HG02885 (cell line): Measurements from ENCODE around the gene IBSP.

ENCODE experiments used
- ATAC-seq: cut with Tn5 transposase; IDR thresholded peaks from one replicate; pipeline ENCODE4 v1.9.1; 2021; ENCODE audit warnings: mild to moderate bottlenecking; ENCODE audit not compliant: unreplicated experiment, poor library complexity

Gene IBSP

GRCh38 chr4:87799301-87800113 is at the start of gene IBSP:
IBSP (plus strand) TSS chr4:87799554; CDS start chr4:87802362, 2,808 bp downstream.
- no peak for ATAC-seq

- no peak for ATAC-seq
Measured at GRCh38 chr4:87749883-87750282, 49.5 kb upstream of the IBSP start.

- ATAC-seq: no peak
Measured at GRCh38 chr4:87758270-87758669, 41.1 kb upstream of the IBSP start.

DNA sequence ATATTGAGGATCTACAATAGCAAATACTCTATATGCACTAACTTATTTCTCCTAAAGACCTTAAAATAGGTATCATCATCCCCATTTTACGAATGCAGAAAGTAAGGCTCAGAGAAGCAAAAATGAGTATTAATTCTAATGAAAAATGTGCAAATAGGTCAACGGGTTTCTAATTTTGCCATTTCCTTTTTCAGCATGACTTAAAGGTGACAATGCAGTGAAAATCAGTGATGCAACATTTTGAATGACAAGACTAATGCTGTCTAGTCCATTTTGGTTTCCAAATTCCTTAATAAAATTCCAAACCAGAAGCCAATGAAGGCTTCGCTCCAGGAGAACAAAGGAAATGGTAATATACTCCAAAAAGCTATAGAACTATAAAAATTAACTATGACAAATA is 37.0 kb upstream of the IBSP start:
- no peak for ATAC-seq

DNA sequence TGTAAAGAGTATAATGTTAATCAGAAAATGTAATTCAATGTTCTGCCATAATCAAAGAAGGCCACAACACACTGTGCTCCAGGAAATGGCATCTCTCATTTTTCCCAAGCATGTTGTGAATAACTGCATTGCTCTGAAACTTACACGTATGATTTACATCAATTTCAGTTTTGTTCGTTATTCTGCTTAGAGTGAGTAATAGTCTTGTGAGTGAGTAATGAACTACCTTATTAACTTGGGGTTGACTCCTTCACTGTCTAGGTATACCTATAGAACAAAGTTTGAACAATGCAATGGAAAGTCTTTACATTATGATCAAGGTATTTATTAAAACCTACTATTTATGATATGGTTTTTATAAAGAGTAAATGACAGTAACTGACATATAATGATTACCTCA is 17.8 kb upstream of the IBSP start:
- ATAC-seq: no peak

DNA sequence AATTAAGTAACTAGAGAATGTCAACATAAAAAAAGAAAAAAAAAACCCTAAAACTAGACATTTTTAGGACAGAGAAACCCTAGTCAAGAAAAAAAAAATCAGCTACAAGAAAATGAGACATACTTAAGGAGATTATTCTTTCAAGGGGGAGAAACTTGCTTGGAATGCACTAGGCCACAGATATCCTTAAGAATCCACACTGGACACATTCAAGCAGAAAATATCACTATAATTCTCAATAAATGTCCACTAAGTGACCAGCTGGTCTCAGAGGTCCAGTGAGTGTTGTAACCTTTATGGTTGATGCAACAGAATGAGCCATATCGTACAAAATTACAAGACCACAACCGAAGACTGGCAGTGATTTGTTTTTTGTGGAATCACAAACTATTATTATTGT is 15.6 kb upstream of the IBSP start:
- no peak for ATAC-seq

DNA sequence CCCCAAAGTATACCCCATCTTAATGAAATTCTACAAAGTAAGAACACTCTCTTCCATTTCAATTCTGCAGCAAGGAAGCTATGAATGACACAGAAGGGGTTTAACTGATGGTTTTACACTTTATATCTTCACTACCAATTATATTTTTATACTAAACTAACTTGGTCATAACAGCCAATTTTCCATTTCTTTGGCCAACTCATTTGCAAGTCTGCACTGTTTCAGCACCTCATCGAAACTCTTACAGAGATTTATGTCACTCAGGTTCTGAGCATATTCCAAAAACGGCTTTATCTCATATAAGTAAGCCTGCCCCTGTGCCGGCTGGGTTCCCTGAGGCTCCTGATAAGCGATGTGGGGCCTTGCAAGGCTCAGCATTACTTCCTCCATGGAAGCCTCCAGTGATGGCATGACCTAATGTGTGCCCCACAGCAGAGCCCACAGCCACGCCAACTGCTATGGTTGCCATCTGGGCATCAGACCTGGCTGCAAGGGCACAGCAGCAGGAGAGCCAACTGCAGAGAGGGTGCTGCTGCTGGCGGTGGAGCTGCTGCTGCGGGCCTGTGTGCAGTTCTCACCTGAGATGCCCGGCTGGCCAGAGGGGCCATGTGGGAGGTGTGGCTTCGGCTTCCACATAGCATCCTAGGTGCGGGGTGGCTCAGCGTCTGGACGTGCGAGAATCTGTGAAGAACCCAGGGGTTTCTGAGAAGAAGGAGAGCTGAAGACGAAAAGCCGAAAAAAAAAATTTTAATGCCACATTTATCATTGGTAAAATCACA is 13.4 kb upstream of the IBSP start:
- ATAC-seq: no peak

GRCh38 chr4:87802858-87803257 is 3.5 kb downstream of the IBSP start:
- ATAC-seq: no peak

GRCh38 chr4:87803421-87803820 is 4.1 kb downstream of the IBSP start:
- ATAC-seq: no peak

DNA sequence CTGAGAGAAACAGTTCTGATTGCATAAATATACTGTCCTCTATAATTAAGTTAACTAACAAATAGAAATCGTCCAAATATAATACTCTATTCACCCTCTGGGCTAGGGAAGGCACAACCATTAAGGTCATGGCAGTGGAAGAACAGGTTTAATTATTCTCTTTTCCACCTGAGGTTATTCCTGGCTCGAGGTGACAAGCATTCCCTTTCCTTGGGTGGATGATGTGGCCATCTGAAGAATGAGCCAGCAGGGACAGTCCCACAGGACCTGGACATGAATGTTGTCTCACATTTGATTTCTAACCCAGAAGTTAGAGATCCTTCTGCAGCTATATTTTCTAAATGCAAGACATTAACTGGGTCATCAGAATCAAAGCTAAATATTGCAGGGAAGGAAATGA is 5.5 kb downstream of the IBSP start:
- no peak for ATAC-seq

GRCh38 chr4:87805971-87806370 is 6.6 kb downstream of the IBSP start:
- no peak for ATAC-seq

DNA sequence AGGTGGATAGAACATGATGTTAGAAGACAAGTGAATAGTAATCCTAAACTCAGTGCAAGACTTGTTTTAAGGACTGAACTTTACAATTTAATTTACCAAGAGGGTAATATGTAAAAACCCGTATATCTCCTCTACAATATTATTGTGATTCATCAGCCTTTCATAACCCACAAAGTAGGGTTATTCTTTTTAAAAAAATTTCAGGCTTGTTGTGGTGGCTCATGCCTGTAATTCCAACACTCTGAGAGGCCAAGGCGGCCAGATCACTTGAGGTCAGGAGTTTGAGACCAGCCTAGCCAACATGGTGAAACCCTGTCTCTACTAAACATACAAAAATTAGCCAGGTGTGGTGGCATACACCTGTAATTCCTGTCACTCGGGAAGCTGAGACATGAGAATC is 7.2 kb downstream of the IBSP start:
- ATAC-seq: no peak

- no peak for ATAC-seq
Measured at GRCh38 chr4:87807402-87807801, 8.0 kb downstream of the IBSP start.

DNA sequence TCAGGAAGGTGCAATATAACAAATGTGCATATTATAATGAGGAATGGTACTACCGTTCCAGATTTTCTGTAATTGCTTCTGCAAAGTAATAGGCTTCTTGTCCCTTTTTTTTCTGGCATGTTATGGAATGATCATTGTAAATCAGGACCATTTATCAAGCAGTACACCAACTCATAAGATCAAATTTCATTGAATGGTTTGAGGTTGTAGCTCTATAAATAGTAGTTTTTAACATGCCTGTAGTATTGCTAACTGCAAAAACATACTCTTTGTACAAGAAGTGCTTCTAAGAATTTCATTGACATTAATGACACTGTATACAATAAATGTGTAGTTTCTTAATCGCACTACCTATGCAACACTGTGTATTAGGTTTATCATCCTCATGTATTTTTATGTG is 12.6 kb downstream of the IBSP start:
- ATAC-seq: no peak

- ATAC-seq: no peak
Measured at GRCh38 chr4:87819281-87819919, 20.0 kb downstream of the IBSP start.

DNA sequence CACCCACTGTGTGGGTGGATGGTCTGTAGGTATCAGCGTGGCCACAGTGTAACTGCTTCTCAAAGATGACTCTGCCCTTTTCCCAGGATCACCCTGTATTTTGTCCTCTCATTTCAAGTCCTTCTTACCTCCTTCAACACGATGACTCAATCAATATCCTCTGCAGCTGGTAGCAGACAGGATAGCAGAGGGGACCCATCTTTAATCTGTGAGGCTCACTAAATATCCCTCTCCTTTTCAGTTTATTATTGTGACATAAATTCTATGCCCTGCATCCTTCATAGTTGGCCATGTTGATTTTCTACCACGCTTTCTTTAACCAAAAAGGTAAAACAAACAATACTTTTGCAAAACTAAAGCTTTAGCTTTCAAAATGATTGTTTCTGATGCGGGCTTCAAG is 23.8 kb downstream of the IBSP start:
- ATAC-seq: no peak

DNA sequence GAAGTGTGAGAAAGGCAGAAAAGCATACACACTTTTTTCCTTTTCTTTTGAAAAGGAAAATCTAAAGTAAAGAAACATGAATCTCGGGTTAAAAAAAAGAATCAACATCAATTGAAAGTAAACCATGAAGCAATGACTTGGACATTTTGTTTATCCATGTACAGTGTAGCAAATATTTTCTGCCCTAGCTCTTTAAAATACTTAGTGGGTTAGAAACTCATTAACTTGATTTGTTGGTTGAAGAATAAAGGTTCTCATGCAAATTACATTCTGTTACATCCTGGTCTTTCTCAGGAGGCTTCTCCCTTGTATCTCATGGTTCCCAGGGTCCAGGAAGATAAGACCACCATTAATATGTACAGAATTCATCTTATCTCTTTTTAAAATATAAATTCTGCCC is 24.4 kb downstream of the IBSP start:
- ATAC-seq: no peak

DNA sequence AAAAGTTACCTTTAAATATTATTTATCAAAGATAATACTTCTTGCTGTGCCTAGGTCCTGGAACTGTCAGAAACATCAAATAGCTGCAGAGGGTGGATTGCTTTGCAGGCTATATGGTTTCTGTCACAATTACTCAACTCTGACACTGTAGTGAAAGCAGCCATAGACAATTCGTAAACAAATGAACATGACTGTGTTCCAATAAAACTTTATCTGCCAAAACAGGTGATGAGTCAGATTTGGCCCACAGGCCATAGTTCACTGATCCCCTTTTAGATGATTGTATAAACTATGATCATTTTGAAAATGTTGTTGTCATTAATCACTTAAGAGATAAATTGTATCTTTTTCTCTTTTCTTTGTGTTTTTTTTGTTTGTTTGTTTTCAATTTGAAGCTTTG is 25.0 kb downstream of the IBSP start:
- ATAC-seq: no peak

DNA sequence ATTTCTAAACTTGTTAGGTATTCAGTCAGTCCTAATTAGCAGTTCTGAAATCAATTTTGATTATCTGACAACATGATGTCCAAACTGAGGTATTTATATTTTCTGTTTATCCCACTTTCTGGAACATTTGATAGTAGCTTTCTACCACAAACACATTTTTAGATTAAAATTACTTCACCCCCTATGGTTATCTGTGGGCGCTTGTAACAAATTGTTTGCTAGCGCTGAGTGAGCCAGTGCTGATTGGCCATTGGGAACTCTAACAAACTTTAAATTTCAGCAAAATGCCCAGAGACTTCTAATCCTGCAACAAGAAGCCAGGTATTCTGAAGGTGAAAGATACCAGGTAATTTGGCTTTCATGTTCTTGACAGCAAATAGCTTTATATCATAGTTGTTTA is 33.3 kb downstream of the IBSP start, which contains the start of gene MEPE:
Gene MEPE, plus strand, starts transcription at position 301 of the 400 bp plus-strand sequence. CDS start 1,746 bp downstream, outside the sequence.
- ATAC-seq: no peak

- no peak for ATAC-seq
Measured at GRCh38 chr4:87834401-87834800, 35.0 kb downstream of the IBSP start.

DNA sequence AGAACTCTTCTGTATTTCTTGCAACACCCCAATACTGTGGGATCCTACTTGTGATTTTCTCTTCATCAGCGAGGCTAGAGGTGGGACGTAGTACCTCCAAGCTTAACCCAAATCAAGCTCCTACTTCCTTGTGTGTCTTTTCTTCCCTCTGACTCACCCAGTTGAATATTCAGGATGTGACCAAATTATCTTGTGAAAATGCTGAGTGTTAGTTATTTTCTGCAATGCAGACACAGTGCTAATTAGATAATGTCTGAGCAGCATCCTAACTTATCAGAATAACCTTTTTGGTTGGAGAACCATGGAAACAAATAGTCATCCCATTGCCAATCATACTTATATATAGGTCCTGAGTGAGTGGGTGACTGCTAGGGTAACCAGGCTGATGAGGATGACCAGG is 35.8 kb downstream of the IBSP start:
- no peak for ATAC-seq
